Measurements from ENCODE around the gene GNAI2.

DNA sequence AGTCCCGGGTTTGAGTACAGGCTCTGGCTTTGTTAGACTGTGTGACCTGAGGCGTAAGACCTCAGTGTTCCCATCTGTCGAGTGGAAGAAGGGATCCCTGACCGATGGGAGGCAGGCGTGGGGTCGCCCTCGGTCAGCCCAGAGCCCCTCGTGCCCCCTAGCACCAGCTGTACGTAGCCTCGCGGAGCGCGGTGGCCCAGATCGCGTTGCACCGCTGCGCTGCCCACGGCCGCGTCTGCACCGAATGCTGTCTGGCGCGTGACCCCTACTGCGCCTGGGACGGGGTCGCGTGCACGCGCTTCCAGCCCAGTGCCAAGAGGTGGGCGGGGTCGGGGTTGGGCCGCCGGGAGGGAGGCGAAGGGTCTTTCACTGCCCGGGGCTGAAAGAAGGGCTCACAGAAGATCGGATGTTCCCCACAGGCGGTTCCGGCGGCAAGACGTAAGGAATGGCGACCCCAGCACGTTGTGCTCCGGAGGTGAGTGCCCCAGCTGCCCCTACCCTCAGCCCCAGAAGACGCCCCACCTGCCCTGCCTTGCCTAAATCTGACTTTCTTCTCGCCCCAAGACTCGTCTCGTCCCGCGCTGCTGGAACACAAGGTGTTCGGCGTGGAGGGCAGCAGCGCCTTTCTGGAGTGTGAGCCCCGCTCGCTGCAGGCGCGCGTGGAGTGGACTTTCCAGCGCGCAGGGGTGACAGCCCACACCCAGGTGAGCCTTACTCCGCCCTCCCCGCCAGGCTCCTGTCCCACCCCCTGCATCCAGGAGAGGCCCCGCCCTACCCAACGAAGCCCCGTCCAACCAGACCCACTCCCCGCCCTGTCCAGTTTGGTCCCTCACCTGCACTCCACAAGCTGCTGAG is 39.4 kb downstream of the GNAI2 start:
- no peak for TF ChIP-seq CTCF (conservative IDR thresholded peaks at IDR 0.05)
- no peak for TF ChIP-seq EZH2 (IDR thresholded peaks at IDR 0.05; ENCODE audit: low read depth)

Measured in PC-9 (cell line).